OCI-LY3 (cell line): Measurements from ENCODE around the gene NOTUM.

ENCODE experiments used
- CTCF ChIP-seq: fragments of 200-600, 300-600 bp; sonication (generic); IDR thresholded peaks from 2 replicates; pipeline ENCODE4 v1.5.1; 2014; ENCODE audit warnings: antibody characterized with exemption, low read length, low read depth
- EZH2phosphoT487 ChIP-seq: fragments of 200-600 bp; shearing (Covaris generic); IDR thresholded peaks from 2 replicates; pipeline ENCODE4 v1.6.1; 2018; ENCODE audit warnings: antibody characterized with exemption, mixed run types, low read depth

GRCh38 chr17:81976332-81977210, 15.6 kb upstream of the NOTUM start:
- TF ChIP-seq CTCF (no peak), EZH2phosphoT487 (no peak)
